Epithelial cell of esophagus (primary cell): ENCODE results near the gene UPP1.

Experiments
- DNase-seq: peaks from one replicate; pipeline ENCODE4 v3.0.0; 2010; ENCODE audit warnings: low read depth
- H3K4me3 ChIP-seq: 2 replicates; pipeline ENCODE4 v1.5.1; 2011; ENCODE audit warnings: mild to moderate bottlenecking, low read length, control low read depth
- CTCF ChIP-seq: IDR thresholded peaks from 2 replicates; pipeline ENCODE4 v1.5.1; 2011; ENCODE audit warnings: low read depth, mild to moderate bottlenecking, low read length, control low read depth, inconsistent platforms; ENCODE audit not compliant: insufficient read depth; ENCODE audit errors: missing control alignments

The UPP1 gene

GRCh38 chr7:48154792-48155413 is 65.8 kb downstream of the UPP1 start:
- H3K4me3 ChIP-seq = no peak overlapping the region
- peak; percentile 88 for TF ChIP-seq CTCF
- peak; percentile 61 for DNase-seq
